Cardiac muscle cell (in vitro differentiated cells and primary cell): ENCODE data around the gene PDIA2. TPM values are rescaled to one million over a fixed set of nuclear protein-coding genes. Genes with fewer than 3 reads are reported as not detected.

ENCODE experiments used
- DNase-seq, 2 donors: peaks; one replicate each; pipeline versions ENCODE4 v3.0.0 to v3.0.0-alpha.2; 2010 to 2017; ENCODE audit warnings: low read depth in 1 of 2, low spot score in 1 of 2
- H3K27ac ChIP-seq: fragments of 200-600 bp; sonication (generic); 2 replicates; pipeline ENCODE4 v1.5.1; 2016
- H3K27me3 ChIP-seq: fragments of 200-600 bp; sonication (generic); 2 replicates; pipeline ENCODE4 v1.6.0; 2016; ENCODE audit warnings: control low read depth
- H3K36me3 ChIP-seq: fragments of 200-600 bp; sonication (generic); 2 replicates; pipeline ENCODE4 v1.5.1; 2016; ENCODE audit warnings: control low read depth
- H3K4me1 ChIP-seq: fragments of 200-600 bp; sonication (generic); 2 replicates; pipeline ENCODE4 v1.8.1; 2017; ENCODE audit warnings: low read depth, mild to moderate bottlenecking, mixed run types
- H3K4me3 ChIP-seq: fragments of 200-600 bp; sonication (generic); 2 replicates; pipeline ENCODE4 v1.5.1; 2016; ENCODE audit warnings: mild to moderate bottlenecking
- H3K9me3 ChIP-seq: fragments of 200-600 bp; sonication (generic); 2 replicates; pipeline ENCODE4 v1.5.1; 2017; ENCODE audit warnings: low read depth, mild to moderate bottlenecking, control low read depth
- CTCF ChIP-seq: IDR thresholded peaks from 2 replicates; pipeline ENCODE4 v1.5.1; 2012; ENCODE audit warnings: low read depth, mild to moderate bottlenecking, low read length
- polyA plus RNA-seq: library from polyadenylated mRNA; unstranded; fragments of >200 nt; fragmentation: Nextera tagmentation; extraction: Ambion mirVana; gene quantifications from 2 replicates; pipeline ENCODE4 v1.2.1, GENCODE V29; 2016
- total RNA-seq: library from RNA; depleted of rRNA; stranded (reverse); fragments of >200 nt; gene quantifications from 2 replicates; pipeline ENCODE4 v1.2.3, GENCODE V29; 2016

The PDIA2 gene
- total and polyA plus RNA-seq, 2 experiments from 2014 or later: 1.7 to 3.2 TPM

- no peak overlapping the region for H3K4me3 ChIP-seq
- no peak for TF ChIP-seq CTCF
- no peaks in the 10 kb centered on the region for H3K27me3 ChIP-seq
- peaks cover 2% of the 10 kb centered on the region for H3K4me1 ChIP-seq
- no peaks in the 10 kb centered on the region for H3K36me3 ChIP-seq
- no peak for DNase-seq
- H3K27ac ChIP-seq: no peak overlapping the region
- H3K9me3 ChIP-seq: no peaks in the 10 kb centered on the region
Observed at GRCh38 chr16:317583-317982, 34.6 kb downstream of the PDIA2 start.

DNA sequence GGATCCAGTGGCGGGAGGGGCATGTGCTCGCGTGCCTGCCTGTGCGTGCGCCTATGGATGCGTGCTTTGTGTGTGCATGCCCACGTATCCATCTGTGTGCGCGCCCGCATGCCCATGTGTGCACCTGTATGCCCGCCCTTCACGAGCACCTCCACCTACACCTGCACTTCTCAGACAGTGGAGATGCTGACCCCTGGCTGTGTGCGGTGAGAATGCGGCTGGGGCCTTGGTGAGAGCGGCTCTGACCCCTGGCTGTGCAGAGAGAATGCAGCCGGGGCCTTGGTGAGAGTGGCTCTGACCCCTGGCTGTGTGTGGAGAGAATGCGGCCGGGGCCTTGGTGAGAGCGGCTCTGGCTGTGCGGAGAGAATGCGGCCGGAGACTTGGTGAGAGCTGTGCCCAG is 35.7 kb downstream of the PDIA2 start:
- TF ChIP-seq CTCF: no peak
- H3K27ac ChIP-seq: no peak overlapping the region
- peaks cover 2% of the 10 kb centered on the region for H3K4me1 ChIP-seq
- no peaks in the 10 kb centered on the region for H3K36me3 ChIP-seq
- peak in 1 of 2 donors; percentile 40 for DNase-seq
- no peaks in the 10 kb centered on the region for H3K9me3 ChIP-seq
- H3K4me3 ChIP-seq: no peak overlapping the region
- H3K27me3 ChIP-seq: no peaks in the 10 kb centered on the region

DNA sequence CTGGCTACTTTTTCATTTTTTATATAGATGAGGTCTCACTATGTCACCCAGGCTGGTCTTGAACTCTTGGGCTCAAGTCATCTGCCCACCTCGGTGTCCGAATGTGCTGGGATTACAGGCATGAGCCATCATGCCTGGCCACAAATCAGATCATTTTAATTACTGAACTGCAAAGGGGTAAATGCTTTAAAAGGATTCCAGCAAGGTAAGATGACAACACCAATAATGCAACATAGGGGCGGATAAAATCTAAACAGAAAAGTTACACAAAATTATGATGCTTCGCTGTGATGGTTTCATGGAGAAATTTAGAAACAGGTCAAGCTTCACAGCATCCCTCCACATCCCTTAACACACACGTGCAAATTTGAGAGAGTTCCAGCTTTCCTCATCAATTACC is 37.2 kb downstream of the PDIA2 start:
- Histone ChIP-seq H3K27ac (no peak overlapping the region), H3K4me1 (peaks cover 2% of the 10 kb centered on the region), H3K36me3 (no peaks in the 10 kb centered on the region), H3K9me3 (no peaks in the 10 kb centered on the region), H3K4me3 (no peak overlapping the region), H3K27me3 (no peaks in the 10 kb centered on the region)
- DNase-seq: no peak
- TF ChIP-seq CTCF: no peak

DNA sequence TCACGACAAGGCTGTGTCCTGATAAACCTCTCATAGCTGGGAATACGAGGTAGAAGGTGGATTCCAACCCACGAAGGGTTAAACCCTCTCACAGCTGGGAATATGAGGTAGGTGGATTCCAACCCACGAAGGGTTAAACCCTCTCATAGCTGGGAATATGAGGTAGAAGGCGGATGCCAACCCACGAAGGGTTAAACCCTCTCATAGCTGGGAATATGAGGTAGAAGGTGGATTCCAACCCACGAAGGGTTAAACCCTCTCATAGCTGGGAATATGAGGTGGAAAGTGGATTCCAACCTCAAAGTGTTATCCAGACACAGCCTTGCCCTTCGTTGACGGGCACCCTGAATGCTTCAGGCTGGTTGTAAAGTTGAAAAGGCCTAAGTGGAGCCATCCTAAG is 38.6 kb downstream of the PDIA2 start:
- Histone ChIP-seq H3K36me3 (no peaks in the 10 kb centered on the region), H3K9me3 (no peaks in the 10 kb centered on the region), H3K4me3 (no peak overlapping the region), H3K27ac (peak overlapping the region; percentile 35), H3K4me1 (peaks cover 2% of the 10 kb centered on the region), H3K27me3 (no peaks in the 10 kb centered on the region)
- DNase-seq: no peak
- no peak for TF ChIP-seq CTCF

DNA sequence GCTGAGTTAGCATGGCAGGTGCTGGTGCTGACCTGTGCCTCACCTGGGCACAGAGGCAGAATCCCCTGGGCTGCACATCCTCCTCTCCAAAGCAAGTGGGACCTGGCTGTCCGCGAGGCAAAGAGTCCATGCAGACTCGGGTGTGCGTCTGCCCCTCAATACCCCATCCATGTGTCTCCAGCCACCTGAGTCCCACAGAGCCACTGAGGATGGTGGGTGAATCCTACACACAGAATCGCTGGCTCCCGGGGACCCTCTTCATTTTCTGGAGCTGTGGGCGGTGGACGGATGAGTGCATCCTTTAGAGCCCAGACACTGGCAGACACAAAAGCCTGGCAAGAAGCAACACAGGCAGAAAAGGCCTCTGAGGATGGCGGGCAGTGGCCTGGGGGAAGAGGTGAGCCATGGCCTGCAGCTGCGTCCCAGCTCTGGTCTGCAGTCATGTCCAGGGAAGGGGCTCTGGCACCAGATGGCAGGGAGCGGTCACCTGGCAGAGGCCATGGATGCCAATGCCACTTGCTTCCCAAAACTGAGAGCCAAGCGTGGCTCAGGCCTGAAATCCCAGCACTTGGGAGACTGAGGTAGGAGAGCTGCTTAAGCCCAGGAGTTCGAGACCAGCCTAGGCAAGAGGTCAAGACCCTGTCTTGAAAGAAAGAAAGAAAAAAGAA is 39.6 kb downstream of the PDIA2 start:
- no peaks in the 10 kb centered on the region for H3K36me3 ChIP-seq
- H3K4me3 ChIP-seq: no peak overlapping the region
- no peaks in the 10 kb centered on the region for H3K4me1 ChIP-seq
- H3K27ac ChIP-seq: no peak overlapping the region
- no peaks in the 10 kb centered on the region for H3K27me3 ChIP-seq
- no peak for TF ChIP-seq CTCF
- H3K9me3 ChIP-seq: no peaks in the 10 kb centered on the region
- no peak for DNase-seq

- TF ChIP-seq CTCF: no peak
- DNase-seq: no peak
- Histone ChIP-seq H3K27ac (no peak overlapping the region), H3K4me3 (no peak overlapping the region), H3K27me3 (no peaks in the 10 kb centered on the region), H3K9me3 (no peaks in the 10 kb centered on the region), H3K4me1 (no peaks in the 10 kb centered on the region), H3K36me3 (no peaks in the 10 kb centered on the region)
Observed at GRCh38 chr16:324201-324450, 41.2 kb downstream of the PDIA2 start.
